Measurements from ENCODE around the gene RBM4B.
A peak's percentile ranks its signal among the peaks of the same experiment; 100 is the strongest.

RBM4B gene

DNA sequence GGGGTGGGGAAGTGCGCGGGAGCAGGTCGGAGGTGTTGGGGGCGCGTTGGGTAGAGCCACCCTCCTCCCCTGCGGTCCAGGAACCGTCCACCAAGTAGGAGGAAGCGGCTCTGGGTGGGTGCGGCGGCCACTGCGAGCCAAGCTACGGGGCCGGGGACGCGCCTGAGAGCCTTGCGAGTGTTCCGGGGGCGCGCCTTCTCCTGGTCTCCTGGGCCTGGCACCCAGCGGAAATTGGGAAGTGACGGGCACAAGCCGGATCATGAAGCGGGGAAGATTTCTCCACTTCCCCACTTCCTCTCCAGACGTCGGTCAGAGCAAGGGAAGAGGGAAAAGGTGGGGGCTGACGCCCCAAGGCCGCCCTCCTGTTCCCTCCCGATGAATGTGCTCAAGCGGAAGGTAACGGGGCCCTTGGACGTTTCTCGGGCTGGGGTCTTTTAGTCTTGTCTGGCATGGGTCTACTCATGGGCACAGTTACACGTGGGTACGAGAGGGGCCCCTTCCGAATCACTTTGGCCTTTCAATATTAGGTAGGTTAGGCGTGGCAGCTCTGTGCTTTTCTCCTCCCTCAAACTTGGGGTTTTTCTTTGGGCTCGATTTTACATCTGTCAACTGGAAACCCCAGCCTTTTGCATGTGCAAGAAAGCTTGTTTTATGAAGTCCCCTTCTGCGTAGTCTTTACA lies 60.4 kb downstream of the RBM4B start:
- TF ChIP-seq, protein P1, sequence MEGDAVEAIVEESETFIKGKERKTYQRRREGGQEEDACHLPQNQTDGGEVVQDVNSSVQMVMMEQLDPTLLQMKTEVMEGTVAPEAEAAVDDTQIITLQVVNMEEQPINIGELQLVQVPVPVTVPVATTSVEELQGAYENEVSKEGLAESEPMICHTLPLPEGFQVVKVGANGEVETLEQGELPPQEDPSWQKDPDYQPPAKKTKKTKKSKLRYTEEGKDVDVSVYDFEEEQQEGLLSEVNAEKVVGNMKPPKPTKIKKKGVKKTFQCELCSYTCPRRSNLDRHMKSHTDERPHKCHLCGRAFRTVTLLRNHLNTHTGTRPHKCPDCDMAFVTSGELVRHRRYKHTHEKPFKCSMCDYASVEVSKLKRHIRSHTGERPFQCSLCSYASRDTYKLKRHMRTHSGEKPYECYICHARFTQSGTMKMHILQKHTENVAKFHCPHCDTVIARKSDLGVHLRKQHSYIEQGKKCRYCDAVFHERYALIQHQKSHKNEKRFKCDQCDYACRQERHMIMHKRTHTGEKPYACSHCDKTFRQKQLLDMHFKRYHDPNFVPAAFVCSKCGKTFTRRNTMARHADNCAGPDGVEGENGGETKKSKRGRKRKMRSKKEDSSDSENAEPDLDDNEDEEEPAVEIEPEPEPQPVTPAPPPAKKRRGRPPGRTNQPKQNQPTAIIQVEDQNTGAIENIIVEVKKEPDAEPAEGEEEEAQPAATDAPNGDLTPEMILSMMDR (IDR thresholded peaks at IDR 0.05; ENCODE audit: insufficient read depth, low read length) = no peak
- TF ChIP-seq POLR2AphosphoS5 (IDR thresholded peaks at IDR 0.05; ENCODE audit: low read depth) (no peak; the same call in 1 of the 2 replicates), SPI1 (IDR thresholded peaks at IDR 0.05; ENCODE audit: borderline replicate concordance, low read depth) (peak; percentile 94), GABPA (IDR thresholded peaks at IDR 0.05; ENCODE audit: low read depth) (peak; percentile 51; the same call in 1 of the 2 replicates)
- peak; percentile 77 to 79 for DNase-seq (ENCODE audit: low read depth in 1 of 2, low spot score in 1 of 2)
- Histone ChIP-seq H3K27me3 (ENCODE audit: insufficient read depth, poor library complexity, severe bottlenecking) (no peaks in the 10 kb centered on the region), H3K27ac (replicated peaks) (peak overlapping the region; percentile 98), H3K4me3 (replicated peaks; ENCODE audit: insufficient read depth, low read length) (peak overlapping the region; percentile 52)

DNA sequence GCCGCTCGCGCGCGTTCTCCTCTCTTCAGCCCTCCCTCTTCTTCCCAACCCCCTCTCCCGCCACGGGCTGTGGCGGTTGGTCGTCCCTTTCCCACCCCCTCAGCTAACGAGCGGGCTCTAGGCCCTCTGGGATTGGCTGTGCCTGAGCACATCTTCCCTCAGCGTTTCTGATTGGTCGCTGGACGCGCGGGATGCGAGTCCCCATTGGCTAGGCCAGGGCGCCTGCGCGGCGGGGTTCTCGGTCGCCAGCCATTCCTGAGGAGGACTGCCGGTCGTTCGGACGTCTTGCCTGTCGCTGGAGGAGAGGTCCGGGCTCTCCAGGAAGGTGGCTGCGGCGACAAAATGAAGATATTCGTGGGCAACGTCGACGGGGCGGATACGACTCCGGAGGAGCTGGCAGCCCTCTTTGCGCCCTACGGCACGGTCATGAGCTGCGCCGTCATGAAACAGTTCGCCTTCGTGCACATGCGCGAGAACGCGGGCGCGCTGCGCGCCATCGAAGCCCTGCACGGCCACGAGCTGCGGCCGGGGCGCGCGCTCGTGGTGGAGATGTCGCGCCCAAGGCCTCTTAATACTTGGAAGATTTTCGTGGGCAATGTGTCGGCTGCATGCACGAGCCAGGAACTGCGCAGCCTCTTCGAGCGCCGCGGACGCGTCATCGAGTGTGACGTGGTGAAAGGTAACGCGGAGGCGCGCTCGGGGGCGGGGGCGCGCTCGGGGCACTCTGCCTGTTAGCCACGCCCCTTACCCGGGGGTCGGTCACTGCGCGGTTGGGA lies 61.1 kb downstream of the RBM4B start, which contains the start of gene RBM14:
TSS of gene RBM14 (plus strand) at position 252 of the 776 bp plus-strand sequence. CDS start at position 343, 91 bp downstream.
- Histone ChIP-seq H3K27ac (replicated peaks) (peak within 1 kb of the TSS; percentile 98), H3K4me3 (replicated peaks; ENCODE audit: insufficient read depth, low read length) (peak within 1 kb of the TSS; percentile 55), H3K27me3 (ENCODE audit: insufficient read depth, poor library complexity, severe bottlenecking) (no peaks in the 10 kb centered on the region)
- peak; percentile 99 to 100 for DNase-seq (ENCODE audit: low read depth in 1 of 2, low spot score in 1 of 2)
- TF ChIP-seq SPI1 (IDR thresholded peaks at IDR 0.05; ENCODE audit: borderline replicate concordance, low read depth) (no peak), POLR2AphosphoS5 (IDR thresholded peaks at IDR 0.05; ENCODE audit: low read depth) (peak; percentile 99), GABPA (IDR thresholded peaks at IDR 0.05; ENCODE audit: low read depth) (no peak)
- TF ChIP-seq, protein P2, sequence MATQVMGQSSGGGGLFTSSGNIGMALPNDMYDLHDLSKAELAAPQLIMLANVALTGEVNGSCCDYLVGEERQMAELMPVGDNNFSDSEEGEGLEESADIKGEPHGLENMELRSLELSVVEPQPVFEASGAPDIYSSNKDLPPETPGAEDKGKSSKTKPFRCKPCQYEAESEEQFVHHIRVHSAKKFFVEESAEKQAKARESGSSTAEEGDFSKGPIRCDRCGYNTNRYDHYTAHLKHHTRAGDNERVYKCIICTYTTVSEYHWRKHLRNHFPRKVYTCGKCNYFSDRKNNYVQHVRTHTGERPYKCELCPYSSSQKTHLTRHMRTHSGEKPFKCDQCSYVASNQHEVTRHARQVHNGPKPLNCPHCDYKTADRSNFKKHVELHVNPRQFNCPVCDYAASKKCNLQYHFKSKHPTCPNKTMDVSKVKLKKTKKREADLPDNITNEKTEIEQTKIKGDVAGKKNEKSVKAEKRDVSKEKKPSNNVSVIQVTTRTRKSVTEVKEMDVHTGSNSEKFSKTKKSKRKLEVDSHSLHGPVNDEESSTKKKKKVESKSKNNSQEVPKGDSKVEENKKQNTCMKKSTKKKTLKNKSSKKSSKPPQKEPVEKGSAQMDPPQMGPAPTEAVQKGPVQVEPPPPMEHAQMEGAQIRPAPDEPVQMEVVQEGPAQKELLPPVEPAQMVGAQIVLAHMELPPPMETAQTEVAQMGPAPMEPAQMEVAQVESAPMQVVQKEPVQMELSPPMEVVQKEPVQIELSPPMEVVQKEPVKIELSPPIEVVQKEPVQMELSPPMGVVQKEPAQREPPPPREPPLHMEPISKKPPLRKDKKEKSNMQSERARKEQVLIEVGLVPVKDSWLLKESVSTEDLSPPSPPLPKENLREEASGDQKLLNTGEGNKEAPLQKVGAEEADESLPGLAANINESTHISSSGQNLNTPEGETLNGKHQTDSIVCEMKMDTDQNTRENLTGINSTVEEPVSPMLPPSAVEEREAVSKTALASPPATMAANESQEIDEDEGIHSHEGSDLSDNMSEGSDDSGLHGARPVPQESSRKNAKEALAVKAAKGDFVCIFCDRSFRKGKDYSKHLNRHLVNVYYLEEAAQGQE (IDR thresholded peaks at IDR 0.05; ENCODE audit: insufficient replicate concordance, low read depth) = peak; percentile 72
- TF ChIP-seq, protein P1 (IDR thresholded peaks at IDR 0.05; ENCODE audit: insufficient read depth, low read length) = no peak
